Activated naive CD8-positive, alpha-beta T cell treated with anti-CD3 and anti-CD28 coated beads, Interleukin-2, amount 50 U/mL, for 16 hours (primary cell): Measurements from ENCODE around the gene SIN3A.
"Not testable (repeated sequence)": the region's sequence is repeated elsewhere in the genome, so short reads cannot be mapped to it uniquely, and the experiment has no call there.

Source experiments
- DNase-seq: peaks from one replicate; pipeline ENCODE4 v3.0.0-alpha.2; 2020; ENCODE audit warnings: low read depth, low spot score

The SIN3A gene

DNA sequence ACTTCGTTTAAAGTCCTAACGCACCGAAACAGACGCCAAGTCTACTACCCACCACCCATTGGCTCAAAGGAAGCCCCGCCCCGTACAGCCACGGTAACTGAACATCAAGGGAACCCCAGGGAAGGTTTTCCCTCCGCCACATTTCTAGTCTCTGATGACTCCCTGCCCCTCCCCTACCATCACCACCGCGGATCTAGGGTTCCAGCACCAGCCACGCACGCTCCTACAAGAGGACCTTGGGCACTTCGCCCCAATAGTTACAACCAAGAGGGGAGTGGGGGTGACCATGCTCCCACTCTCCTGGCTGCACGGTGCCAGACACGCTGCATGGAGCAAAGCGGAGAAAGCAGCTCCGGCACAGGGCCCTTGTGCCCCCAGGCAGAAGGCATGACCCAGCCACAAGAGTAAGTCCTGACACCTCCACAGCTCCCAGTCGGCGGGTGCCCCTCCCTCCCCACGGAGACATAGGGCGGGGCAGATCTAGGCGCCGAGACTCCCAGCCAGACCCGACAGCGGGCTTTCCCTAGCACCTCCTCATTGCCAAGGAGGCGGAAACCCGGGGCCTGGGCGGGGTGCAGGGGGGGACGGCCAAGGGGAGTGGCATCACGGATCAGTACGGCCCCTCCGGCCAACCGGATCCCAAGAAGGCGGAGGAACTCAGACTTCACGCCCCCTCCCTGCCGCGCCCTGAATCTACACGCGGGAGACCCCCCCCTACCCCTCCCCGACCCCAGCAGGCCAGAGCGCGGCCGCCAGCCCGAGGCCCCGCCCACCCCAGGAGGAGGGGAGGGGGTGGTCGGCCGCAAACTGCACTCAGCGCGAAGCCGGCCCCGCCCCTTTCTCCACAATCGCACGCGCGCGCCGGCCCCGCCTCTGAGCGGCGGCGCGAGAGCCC lies 936 bp downstream of the SIN3A start:
- DNase-seq: peak; percentile 93

DNA sequence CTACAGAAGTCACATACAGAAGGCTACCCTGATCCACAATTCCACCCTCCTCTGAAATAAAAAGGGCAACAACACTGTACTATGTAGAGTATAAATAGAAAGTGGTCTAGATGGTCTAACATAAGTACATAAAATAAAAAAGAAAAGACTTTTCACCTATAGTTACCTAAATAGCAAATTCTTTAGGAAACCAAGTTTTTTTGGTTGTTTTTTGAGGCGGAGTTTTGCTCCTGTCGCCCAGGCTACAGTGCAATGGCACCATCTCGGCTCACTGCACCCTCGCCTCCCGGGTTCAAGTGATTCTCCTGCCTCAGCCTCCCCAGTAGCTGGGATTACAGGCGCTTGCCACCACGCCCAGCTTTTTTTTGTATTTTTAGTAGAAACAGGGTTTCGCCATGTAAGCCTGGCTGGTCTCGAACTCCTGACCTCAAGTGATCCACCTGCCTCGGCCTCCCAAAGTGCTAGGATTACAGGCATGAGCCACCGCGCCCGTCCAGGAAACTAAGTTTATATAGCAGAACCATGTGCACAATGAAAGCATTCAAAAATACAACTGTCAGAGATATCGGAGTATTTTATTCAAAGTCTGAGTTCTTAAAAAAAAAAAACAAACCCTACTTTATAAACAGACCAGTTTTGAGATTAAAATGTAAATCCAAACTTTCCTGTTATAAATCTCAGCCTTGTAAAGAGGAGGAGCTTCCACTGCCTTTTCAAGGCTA lies 1.7 kb downstream of the SIN3A start:
- DNase-seq: no peak

GRCh38 chr15:75448171-75448570 lies 3.3 kb downstream of the SIN3A start:
- not testable (repeated sequence) for DNase-seq

DNA sequence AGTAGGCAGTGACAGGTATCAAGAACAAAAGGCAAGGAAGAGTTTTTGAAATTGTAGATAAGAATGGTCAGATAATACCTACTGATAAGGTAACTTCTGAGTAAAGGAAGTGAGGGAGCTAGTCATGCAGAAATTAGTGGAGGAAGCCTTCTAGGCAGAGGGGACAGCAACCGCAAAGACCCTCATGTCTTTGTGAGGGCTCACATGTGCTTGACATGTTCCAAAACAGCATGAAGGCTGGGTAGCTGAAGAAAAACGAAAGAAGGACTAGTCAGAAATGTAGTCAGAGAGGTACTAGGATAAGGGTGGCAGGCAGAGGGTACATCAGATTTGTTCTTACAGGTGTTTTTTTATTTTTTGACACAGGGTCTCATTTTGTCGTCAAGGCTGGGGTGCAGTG lies 5.3 kb downstream of the SIN3A start:
- no peak for DNase-seq

- not testable (repeated sequence) for DNase-seq
Observed at GRCh38 chr15:75445324-75445723, 6.2 kb downstream of the SIN3A start.

DNA sequence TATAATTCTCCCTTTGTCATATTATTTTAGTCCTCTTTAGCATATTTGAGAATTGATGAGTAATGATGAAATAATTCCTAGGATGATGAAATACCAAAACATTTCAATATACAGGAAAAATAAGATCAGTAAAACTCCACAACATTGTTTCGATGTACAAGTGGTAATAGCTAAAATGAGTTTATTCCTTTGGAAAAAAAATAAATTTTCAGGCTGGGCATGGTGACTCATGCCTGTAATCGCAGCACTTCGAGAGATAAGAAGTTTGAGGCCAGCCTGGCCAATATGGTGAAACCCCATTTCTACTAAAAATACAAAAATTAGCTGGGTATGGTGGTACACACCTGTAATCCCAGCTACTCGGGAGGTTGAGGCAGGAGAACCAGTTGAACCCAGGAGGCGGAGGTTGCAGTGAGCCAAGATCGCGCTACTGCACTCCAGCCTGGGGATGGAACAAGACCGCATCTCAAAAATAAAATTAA lies 7.5 kb downstream of the SIN3A start:
- not testable (repeated sequence) for DNase-seq

DNA sequence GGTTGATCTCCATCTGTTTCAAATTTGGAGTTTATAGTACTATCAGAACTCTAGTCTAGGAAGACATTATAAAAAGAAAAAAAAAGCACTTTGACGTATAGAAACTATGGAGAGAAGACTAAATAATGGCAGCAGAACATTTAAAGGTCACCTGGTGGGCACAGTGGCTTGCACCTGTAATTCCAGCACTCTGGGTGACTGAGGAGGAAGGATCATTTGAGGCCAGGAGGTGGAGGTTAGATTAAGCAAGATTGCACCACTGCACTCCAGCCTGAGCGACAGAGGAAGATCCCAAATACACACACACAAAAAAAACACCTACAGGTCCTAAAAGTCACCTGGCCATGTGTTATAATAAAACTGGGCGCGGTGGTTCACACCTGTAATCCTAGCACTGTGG lies 13.8 kb downstream of the SIN3A start:
- DNase-seq: no peak

- no peak for DNase-seq
Observed at GRCh38 chr15:75436881-75437280, 14.6 kb downstream of the SIN3A start.

GRCh38 chr15:75431682-75432081 lies 19.8 kb downstream of the SIN3A start:
- DNase-seq: no peak

DNA sequence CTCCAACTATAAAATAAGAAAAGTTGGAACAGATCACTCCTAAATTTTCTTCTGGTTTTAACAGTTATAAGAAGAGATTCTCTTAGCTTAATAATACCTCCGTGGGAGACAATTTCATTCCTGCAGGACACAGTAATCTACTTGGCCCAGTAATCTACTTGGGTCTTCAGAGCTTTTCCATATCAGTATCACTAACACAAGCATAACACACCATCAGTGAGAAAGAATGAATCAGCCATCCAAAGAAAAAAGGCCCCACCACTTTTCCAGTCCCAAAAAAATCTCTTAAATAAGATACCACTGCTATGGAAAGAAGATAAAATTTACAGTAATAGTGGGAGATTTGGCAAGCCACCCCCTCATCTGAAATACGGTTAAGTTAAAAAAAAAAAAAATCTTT lies 20.2 kb downstream of the SIN3A start:
- DNase-seq: no peak

- DNase-seq: no peak
Observed at GRCh38 chr15:75430259-75430658, 21.2 kb downstream of the SIN3A start.

DNA sequence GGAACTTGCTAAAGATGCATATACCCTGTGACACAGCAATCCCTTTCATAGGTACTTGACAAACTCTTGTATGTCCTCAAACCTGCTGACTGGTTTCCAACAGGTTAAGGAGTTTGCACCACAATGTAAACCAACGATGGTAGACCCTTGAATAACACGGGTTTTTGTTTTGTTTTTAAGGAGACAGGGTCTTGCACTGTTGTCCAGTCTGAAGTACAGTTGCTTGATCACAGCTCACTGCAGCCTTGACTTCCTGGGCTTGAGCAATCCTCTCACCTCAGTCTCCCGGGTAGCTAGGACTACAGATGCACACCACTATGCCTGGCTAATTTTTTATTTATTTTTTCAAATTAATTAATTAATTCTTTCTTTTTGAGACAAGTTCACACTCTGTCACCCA lies 23.3 kb downstream of the SIN3A start:
- no peak for DNase-seq

DNA sequence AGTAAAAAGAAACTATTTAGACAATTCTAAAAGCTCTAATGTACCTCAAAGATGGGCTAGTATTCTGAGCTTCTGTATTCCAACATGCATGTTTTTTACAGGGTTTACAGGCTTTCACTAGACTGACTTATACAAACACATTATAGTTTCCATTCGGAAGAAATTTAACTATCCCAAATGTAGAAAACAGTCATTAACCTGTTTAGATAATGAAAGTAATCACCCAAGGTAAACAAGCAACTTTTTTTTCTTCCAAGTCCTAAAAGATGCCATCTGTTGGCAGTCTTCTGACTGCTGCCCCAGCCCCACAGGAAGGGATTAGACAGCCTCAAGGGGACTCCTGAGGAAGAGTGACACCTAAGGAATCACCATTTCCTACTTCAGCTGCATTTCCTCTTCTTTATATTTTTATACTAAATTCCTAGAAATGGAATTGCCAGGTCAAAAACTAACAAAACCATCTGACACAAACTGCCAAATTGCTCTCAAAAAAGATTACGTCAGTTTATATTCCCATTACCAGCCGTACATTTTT lies 25.5 kb downstream of the SIN3A start:
- no peak for DNase-seq

- DNase-seq: no peak
Observed at GRCh38 chr15:75422554-75422953, 28.9 kb downstream of the SIN3A start.

DNA sequence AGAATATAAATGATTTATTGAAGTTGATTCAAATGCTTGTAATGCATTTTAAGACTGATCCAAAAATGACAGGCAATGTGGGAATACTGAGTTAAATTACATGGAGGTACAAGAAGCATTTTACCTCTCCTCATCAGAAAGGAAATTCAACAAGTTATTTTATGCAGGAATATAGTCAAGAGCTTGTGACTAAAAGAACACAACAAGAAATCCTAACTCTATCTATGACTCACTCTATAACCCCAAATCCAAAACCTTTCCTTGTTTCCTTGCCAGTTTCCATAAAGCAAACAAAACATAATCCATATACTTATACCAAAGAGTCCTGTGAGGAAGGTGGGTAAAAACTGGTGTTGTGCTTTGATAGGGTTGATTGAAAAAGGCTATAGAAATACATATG lies 30.8 kb downstream of the SIN3A start:
- no peak for DNase-seq

- DNase-seq: no peak
Observed at GRCh38 chr15:75416584-75416983, 34.9 kb downstream of the SIN3A start.

- DNase-seq: no peak
Observed at GRCh38 chr15:75410196-75410595, 41.3 kb downstream of the SIN3A start.

GRCh38 chr15:75407083-75407482 lies 44.4 kb downstream of the SIN3A start:
- no peak for DNase-seq

DNA sequence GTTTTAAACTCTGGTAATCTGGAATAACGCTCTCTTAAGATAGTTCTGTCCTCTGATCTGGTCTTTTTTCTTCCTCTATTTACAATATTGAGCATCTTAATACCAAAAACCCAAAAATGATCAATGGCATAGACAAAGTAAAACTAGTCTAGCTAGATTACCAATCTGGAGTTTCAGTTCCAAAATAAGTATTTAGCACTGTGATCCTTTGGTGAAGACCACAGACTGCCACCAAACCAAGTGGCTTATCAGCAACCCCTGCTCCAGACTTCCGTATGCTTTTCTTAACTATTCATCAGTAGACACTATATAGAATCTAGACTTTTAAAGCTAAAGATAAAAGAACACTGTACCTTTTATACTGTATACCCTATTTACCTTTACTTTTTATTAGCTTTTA lies 47.6 kb downstream of the SIN3A start:
- DNase-seq: no peak

DNA sequence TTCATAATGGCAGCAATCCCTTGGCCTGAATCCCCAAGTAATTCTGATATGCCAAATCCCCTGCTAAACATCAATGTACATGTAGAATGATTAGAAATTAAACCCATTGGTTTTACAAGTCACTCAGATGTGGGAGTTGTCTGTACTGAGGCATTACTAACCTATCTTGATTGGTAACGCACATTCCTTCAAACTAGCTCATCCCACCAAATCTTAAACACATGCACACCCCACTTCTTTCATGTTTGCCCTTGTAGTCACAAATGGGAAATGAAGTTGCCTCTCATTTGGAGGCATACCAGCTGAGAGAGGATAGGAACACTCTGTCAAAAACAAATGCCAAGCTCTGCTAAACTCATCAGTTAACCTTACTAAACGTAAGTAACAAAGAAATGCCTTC lies 54.0 kb downstream of the SIN3A start:
- DNase-seq: no peak

DNA sequence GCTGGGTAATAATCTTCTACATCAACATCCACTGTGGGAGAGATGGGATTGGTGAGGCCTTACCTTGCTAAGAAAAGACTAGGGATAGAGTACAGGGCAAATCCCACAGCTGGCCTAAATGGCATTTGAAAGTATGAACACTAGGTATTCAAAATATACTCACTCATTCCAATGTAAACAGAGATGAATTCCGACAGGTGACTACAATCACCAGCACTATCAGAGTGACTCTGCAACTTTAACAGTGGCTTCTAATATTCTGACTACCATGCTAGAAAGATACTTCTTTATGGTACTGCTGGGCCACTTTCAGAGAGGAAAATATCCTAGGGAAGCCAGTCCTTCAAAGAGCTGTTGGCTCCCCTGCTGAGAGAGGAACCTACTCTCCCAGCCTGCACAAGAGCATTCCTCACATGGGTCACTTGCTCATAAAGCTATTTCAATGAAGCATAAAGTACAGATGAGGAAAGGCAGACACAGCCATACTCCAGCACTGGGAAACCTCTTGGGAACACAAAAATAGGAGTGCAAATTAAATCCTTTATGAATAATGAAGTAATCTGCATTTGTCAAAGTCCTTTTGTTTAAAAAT lies 61.6 kb downstream of the SIN3A start:
- no peak for DNase-seq

- DNase-seq: not testable (repeated sequence)
Observed at GRCh38 chr15:75383986-75384385, 67.5 kb downstream of the SIN3A start.
